GM12875 (cell line): ENCODE data around the gene PLA2G10.
A peak's percentile ranks its signal among the peaks of the same experiment; 100 is the strongest.

Experiments used
- H3K4me3 ChIP-seq: one replicate; pipeline ENCODE4 v1.5.1; 2011; ENCODE audit warnings: low read depth, low read length, control low read depth
- CTCF ChIP-seq: IDR thresholded peaks from 2 replicates; pipeline ENCODE4 v1.5.1; 2011; ENCODE audit warnings: low read depth, mild to moderate bottlenecking, control low read depth, inconsistent platforms, low read length, moderate library complexity, borderline replicate concordance; ENCODE audit not compliant: insufficient read depth

Gene PLA2G10

DNA sequence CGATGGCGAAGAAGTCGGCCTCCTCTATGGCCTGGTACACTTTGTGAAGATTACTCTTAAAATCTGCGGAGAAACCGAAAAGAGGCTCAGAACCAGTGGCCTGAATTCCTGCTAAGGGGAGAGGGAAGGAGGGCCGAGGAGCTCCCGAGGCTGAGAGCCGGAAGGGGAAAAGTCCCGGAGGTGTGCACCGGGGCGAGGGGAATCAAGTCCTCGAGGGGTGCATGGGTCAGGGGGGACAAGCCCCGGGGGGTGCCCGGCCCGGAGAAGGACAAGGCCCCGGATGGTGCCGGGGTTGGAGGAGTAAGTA, 64.5 kb downstream of the PLA2G10 start:
- TF ChIP-seq CTCF, result no peak
- peak overlapping the region; percentile 74 for H3K4me3 ChIP-seq

DNA sequence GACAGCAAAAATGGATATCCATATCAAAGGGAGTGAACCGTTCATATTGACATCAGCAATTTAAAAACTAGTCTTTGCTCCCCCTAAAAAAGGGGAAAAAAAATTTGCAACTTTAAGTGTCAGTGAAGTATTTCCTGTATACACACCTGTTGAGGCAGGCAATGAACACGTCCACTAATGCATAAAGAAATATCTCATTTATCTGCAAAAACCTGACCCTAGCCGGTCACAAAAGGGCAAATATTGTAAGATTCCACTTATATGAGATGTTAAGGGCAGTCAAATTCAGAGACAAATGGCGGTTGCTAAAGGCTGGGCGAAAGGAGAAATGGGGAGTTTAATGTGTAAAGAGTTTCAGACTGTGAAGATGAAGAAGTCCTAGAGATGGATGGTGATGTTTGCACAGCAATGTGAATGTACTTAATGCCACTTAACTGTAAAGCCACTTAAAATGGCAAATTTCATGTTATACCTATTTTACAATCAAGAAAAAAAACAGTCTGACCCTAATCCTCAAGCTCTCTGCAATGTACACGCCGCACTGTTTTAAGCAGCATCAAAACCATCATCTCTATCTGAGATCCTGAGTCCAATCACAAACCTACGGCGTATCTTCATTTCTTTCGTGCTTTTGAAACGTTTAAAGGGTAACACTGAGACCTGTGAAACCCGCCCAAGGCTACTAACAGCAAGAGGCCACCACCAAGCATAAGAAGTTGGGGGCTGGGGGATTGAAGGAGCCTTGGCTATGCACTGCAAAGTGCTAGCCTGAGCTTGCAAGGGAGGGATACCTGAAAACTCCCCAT, 65.1 kb downstream of the PLA2G10 start:
- no peak for TF ChIP-seq CTCF
- H3K4me3 ChIP-seq, result peak overlapping the region; percentile 74

DNA sequence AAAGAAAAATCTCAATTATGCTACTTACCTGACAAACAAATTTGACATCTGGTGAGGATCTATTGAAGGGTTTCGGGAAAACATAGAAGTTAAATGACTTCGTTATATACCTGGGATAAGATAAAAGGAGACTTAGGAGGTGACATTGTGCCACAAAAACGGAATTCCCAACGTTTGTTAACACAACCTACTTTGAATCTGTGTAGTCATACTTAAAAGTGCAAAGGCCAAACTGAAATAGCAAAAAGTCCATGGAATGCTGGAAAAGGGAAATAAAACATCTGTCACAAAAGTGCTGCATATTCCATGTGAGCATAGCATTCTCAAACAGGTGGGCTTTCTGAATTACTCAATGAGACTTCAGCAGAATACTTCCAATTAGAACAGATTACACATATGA, 67.0 kb downstream of the PLA2G10 start:
- no peak overlapping the region for H3K4me3 ChIP-seq
- TF ChIP-seq CTCF, result no peak
